Choroid plexus epithelial cell (primary cell): ENCODE measurements around the gene THSD4.
"Not testable (repeated sequence)": the region's sequence is repeated elsewhere in the genome, so short reads cannot be mapped to it uniquely, and the experiment has no call there.

ENCODE experiments used
- DNase-seq: peaks from one replicate; pipeline ENCODE4 v3.0.0-alpha.2; 2010; ENCODE audit warnings: low read depth
- H3K4me3 ChIP-seq: 2 replicates; pipeline ENCODE4 v1.5.1; 2011; ENCODE audit warnings: low read depth, mild to moderate bottlenecking, control low read depth, low read length, moderate library complexity
- TF ChIP-seq, protein P1 (sequence below): conservative IDR thresholded peaks from 2 replicates; pipeline ENCODE4 v1.5.1; 2011; ENCODE audit warnings: low read depth, mild to moderate bottlenecking, control low read depth, inconsistent platforms, low read length, moderate library complexity

The THSD4 gene

DNA sequence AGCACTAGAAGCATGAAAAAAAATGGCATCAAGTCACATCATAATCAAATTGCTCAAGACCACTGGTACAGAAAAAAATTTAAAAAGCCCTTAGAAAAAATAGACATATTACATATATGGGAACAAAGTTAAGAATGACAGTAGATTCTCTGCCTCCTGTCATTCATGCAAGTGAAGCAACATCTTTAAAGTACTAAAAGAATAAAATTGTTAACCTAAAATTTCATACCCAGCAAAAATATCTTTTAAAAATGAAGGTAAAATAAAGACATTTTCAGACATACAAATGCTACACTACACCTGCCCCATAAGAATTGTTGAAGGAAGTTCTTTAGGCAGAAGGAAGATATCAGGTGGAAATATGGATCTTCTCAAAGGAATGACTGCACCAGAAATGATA is 55.9 kb downstream of the THSD4 start:
- H3K4me3 ChIP-seq: no peak overlapping the region
- no peak for DNase-seq
- TF ChIP-seq, protein P1, sequence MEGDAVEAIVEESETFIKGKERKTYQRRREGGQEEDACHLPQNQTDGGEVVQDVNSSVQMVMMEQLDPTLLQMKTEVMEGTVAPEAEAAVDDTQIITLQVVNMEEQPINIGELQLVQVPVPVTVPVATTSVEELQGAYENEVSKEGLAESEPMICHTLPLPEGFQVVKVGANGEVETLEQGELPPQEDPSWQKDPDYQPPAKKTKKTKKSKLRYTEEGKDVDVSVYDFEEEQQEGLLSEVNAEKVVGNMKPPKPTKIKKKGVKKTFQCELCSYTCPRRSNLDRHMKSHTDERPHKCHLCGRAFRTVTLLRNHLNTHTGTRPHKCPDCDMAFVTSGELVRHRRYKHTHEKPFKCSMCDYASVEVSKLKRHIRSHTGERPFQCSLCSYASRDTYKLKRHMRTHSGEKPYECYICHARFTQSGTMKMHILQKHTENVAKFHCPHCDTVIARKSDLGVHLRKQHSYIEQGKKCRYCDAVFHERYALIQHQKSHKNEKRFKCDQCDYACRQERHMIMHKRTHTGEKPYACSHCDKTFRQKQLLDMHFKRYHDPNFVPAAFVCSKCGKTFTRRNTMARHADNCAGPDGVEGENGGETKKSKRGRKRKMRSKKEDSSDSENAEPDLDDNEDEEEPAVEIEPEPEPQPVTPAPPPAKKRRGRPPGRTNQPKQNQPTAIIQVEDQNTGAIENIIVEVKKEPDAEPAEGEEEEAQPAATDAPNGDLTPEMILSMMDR: no peak

GRCh38 chr15:71174360-71174759 is 59.1 kb downstream of the THSD4 start:
- not testable (repeated sequence) for DNase-seq

DNA sequence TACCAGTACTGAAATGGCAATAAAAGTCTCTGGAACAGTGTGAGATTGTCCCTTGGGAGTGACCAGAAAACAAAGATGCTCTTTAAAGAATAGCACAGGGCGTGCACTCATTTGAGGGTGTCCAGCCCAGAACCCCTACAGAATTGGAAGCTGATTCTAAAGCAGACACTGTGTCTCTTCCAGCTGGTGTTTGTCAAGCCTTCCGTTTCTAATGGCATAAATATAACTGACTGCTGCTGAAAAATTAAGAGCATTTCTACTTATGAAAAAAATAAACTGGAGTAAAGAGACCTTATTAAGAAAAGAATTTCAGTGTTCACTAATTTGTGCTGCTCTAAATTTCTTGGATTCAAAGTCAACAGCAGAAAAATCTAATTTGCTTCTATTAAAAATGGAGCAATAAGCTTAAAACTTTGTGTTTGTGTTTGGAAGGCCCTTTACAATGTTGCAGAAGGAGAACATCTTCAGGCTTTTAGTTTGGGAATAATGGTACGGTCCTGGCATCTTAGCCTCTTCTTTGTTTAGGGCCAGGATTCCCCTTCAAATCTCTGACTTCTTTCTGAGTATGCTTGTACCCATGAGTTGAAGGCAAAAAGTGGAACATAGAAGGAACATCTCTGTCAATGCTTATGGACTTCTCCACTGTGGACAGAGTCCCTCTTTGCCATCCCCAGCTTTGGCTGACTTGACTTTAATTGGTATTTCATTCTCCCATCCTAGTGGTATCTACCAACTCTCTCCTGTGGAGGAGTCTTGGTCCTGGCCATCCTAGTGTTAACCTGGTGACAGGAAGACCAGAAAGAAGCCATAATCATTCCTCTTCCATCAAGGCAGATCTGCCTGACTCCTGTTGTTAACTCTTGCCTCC is 65.9 kb downstream of the THSD4 start:
- no peak for DNase-seq
- no peak overlapping the region for H3K4me3 ChIP-seq
- TF ChIP-seq, protein P1: no peak

More at GRCh38 chr15:71174360-71174759, 59.1 kb downstream of the THSD4 start:
- not testable (repeated sequence) for H3K4me3 ChIP-seq

DNA sequence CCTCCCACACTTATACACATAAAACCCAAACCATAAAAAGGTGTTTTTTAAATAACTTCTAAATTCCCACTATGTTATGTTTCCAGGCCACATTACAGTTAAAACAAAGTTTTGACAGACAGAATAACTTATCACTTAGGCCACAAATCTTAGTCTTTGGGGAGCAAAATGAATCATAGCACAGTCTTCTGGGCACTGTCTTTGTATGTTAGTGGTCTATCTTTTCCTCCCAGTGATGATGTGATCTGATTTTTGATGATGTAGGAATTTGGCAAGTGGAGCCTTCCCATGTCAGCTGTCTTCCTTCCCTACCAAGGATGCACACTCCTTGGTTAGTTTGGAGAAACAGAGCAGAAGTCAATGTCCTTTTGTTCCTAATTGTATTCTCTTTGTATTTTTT is 67.3 kb downstream of the THSD4 start:
- no peak overlapping the region for H3K4me3 ChIP-seq
- DNase-seq: no peak
- TF ChIP-seq, protein P1: no peak

DNA sequence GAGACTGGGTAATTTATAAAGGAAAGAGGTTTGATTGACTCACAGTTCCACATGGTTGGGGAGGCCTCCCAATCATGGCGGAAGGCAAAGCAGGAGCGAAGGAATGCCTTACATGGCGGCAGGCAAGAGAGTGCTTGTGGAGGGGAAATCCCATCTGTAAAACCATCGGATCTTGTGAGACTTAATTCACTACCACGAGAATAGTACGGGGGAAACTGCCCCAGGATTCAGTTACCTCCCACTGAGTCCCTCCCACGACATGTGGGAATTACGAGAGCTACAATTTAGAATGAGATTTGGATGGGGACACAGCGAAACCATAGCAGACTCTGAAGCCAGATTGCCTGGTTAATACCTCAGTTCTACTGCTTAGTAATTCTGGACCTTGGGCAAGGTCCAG is 67.8 kb downstream of the THSD4 start:
- H3K4me3 ChIP-seq: no peak overlapping the region
- TF ChIP-seq, protein P1: no peak
- DNase-seq: no peak

GRCh38 chr15:71185706-71186105 is 70.4 kb downstream of the THSD4 start:
- no peak for DNase-seq
- TF ChIP-seq, protein P1: no peak
- no peak overlapping the region for H3K4me3 ChIP-seq

- TF ChIP-seq, protein P1: no peak
Observed at GRCh38 chr15:71186267-71186666, 71.0 kb downstream of the THSD4 start.

More at GRCh38 chr15:71186267-71186666, 71.0 kb downstream of the THSD4 start:
- no peak overlapping the region for H3K4me3 ChIP-seq
- no peak for DNase-seq
